LNCAP (cell line): ENCODE data around the gene TWSG1.

Experiments
- TF ChIP-seq, protein P1 (sequence below): fragments of 450-650 bp; IDR thresholded peaks from 2 replicates; pipeline ENCODE4 v1.5.1; 2017; ENCODE audit warnings: mild to moderate bottlenecking

Gene TWSG1

GRCh38 chr18:9421096-9421900, 86.7 kb downstream of the TWSG1 start:
- TF ChIP-seq, protein P1, sequence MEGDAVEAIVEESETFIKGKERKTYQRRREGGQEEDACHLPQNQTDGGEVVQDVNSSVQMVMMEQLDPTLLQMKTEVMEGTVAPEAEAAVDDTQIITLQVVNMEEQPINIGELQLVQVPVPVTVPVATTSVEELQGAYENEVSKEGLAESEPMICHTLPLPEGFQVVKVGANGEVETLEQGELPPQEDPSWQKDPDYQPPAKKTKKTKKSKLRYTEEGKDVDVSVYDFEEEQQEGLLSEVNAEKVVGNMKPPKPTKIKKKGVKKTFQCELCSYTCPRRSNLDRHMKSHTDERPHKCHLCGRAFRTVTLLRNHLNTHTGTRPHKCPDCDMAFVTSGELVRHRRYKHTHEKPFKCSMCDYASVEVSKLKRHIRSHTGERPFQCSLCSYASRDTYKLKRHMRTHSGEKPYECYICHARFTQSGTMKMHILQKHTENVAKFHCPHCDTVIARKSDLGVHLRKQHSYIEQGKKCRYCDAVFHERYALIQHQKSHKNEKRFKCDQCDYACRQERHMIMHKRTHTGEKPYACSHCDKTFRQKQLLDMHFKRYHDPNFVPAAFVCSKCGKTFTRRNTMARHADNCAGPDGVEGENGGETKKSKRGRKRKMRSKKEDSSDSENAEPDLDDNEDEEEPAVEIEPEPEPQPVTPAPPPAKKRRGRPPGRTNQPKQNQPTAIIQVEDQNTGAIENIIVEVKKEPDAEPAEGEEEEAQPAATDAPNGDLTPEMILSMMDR = no peak

DNA sequence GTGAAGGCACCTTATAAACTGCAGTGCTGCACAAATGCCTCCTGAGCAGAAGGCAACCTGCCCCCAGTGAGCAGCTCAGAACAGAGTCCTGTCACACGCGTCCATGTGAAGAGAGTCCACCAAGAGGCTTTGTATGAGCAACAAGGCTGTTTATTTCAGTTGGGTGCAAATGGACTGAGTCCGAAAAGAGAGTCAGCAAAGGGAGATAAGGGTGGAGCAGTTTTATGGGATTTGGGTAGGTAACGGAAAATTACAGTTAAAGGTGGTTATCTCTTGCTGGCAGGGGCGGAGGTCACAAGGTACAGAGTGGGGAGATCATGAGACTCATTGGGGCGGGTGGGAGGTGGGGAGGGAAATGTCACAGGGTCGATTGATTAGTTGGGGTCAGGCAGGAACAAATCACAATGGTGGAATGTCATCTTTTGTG, 87.3 kb downstream of the TWSG1 start:
- TF ChIP-seq, protein P1 = no peak

GRCh38 chr18:9422816-9423519, 88.4 kb downstream of the TWSG1 start:
- TF ChIP-seq, protein P1 = no peak

DNA sequence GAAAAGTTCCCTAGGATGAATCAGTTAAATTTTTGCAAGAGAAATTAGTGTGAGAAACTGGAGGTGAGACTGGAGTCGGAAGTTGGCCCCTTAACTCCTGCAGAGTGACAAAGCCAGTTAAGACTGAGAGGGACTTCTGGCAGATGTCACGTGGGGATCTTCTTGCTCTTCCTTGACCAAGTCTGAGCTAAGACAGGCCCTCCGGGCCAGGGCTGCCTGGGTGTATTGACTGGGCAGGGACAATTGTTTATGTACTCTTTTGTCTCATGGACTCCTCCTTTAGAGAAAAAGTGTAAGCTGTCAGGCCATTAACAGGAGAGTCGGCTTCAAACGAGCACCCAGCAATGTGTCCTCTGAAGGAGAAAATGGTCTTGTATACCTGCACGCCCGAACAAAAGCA, 92.2 kb downstream of the TWSG1 start:
- TF ChIP-seq, protein P1 = no peak

DNA sequence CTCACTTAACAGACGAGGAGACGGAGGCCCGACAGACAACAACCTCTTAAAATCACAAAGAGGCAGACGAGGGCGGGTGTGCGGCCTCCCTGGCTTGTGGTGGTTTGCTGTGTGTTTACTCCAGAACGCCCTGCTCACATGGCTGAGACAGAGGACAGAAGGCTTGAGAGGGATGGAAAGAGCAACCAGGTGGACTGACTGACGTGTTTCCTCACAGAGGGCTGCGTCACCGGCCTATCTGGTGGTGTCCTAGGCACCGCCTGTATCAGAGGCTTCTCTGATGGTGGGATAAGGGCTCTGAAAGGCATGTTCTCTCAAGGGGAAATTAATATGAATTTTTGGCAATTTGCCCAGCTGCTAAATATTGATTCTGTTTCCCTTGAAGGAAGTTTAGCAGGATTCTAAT, 93.7 kb downstream of the TWSG1 start:
- TF ChIP-seq, protein P1 = no peak

DNA sequence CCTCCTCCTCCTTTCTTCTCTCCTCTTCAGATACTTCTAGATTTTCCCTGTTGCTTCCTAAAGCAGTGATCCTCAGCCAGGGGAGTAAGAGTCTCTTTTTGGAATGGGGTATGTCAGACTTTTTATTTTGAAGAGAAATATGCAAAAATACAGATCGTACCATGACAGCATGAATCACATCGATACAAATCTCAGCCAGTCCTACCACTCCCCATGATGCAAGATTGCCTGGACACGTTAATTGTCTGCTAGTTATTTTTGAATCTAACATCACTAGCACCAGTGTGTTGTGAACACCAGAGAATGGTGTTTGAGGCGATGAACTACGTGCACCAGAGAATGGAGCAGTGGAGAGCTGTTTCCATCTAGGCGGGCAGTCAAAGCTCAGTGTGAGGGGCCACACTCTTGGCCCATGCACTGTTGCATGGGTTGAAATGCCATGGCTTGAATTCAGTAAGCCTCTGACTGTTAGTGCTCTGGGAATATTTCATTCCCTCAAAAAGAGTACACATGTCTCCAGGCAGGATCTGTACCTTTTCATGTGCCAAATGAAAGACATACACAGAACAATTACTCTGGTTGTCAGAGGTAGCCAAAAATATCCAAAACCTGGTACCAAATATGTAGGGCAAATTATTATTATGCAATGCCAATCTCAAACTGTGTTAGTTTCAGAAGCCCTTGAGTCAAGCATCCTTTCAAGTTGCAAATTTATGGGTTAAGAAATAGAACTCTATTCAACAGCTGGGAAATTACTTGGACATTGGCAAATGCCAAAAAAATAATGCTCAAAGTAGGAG, 94.5 kb downstream of the TWSG1 start:
- TF ChIP-seq, protein P1 = no peak

DNA sequence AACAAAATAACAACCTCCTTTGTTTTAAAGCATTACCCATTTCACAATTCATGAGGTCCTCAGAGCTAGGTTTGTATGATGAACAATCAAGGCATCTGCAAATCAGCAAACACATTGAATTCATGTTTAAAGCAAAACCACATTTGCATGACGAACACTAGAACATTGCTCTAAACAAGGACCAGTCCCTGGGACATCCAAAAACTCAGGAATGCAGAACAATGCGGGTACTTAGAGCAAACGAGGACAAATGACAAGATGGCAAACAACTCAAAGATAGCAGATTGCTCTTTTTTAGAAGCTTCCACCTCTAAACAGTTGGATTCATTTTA, 95.1 kb downstream of the TWSG1 start:
- TF ChIP-seq, protein P1 = no peak
